ENCODE data around the gene DBH.
"Not testable (repeated sequence)": the region's sequence is repeated elsewhere in the genome, so short reads cannot be mapped to it uniquely, and the experiment has no call there.

Gene DBH

GRCh38 chr9:133666387-133666786 is 30.2 kb downstream of the DBH start:
- no peak for DNase-seq (ENCODE audit: low read depth in 3 of 3)

GRCh38 chr9:133666845-133667244 is 30.7 kb downstream of the DBH start:
- no peak for DNase-seq (ENCODE audit: low read depth in 3 of 3)

GRCh38 chr9:133667759-133668450 is 31.7 kb downstream of the DBH start:
- DNase-seq (ENCODE audit: low read depth in 3 of 3) = no peak

GRCh38 chr9:133669182-133669801 is 33.1 kb downstream of the DBH start:
- no peak for DNase-seq (ENCODE audit: low read depth in 3 of 3)

- no peak for DNase-seq (ENCODE audit: low read depth in 3 of 3)
Measured at GRCh38 chr9:133670466-133670865, 34.3 kb downstream of the DBH start.

- no peak for DNase-seq (ENCODE audit: low read depth in 3 of 3)
Measured at GRCh38 chr9:133671371-133671770, 35.2 kb downstream of the DBH start.

GRCh38 chr9:133672503-133673257 is 36.5 kb downstream of the DBH start:
- no peak for DNase-seq (ENCODE audit: low read depth in 3 of 3)

GRCh38 chr9:133673258-133673655 is 37.1 kb downstream of the DBH start:
- DNase-seq (ENCODE audit: low read depth in 3 of 3) = no peak

GRCh38 chr9:133674091-133674490 is 37.9 kb downstream of the DBH start:
- no peak for DNase-seq (ENCODE audit: low read depth in 3 of 3)

GRCh38 chr9:133675796-133676195 is 39.6 kb downstream of the DBH start:
- not testable (repeated sequence) for DNase-seq (ENCODE audit: low read depth in 3 of 3)

GRCh38 chr9:133676450-133676849 is 40.3 kb downstream of the DBH start:
- no peak for DNase-seq (ENCODE audit: low read depth in 3 of 3)

- peak in 1 of 3 experiments; percentile 27 for DNase-seq (ENCODE audit: low read depth in 3 of 3)
Measured at GRCh38 chr9:133677126-133678010, 41.2 kb downstream of the DBH start.

GRCh38 chr9:133679056-133679455 is 42.9 kb downstream of the DBH start:
- no peak for DNase-seq (ENCODE audit: low read depth in 3 of 3)

GRCh38 chr9:133679466-133680061 is 43.4 kb downstream of the DBH start:
- DNase-seq (ENCODE audit: low read depth in 3 of 3) = no peak

GRCh38 chr9:133680250-133680975 is 44.2 kb downstream of the DBH start:
- DNase-seq (ENCODE audit: low read depth in 3 of 3) = no peak

- DNase-seq (ENCODE audit: low read depth in 3 of 3) = no peak
Measured at GRCh38 chr9:133680976-133681657, 45.0 kb downstream of the DBH start.

- DNase-seq (ENCODE audit: low read depth in 3 of 3) = no peak
Measured at GRCh38 chr9:133681658-133682306, 45.6 kb downstream of the DBH start.

GRCh38 chr9:133682818-133683585 is 46.8 kb downstream of the DBH start:
- no peak for DNase-seq (ENCODE audit: low read depth in 3 of 3)

GRCh38 chr9:133683586-133684120 is 47.5 kb downstream of the DBH start:
- DNase-seq (ENCODE audit: low read depth in 3 of 3) = peak in 2 of 3 experiments; percentile 30 to 50
